Keratinocyte (primary cell): Measurements from ENCODE around the gene FGF19.

Experiments
- CTCF ChIP-seq, 3 experiments: IDR thresholded peaks in 1 of 3; conservative IDR thresholded peaks in 1 of 3; optimal IDR thresholded peaks in 1 of 3; 2 replicates in 2 of 3; 3 replicates in 1 of 3; pipeline versions ENCODE3 to v1.5.1; 2011; ENCODE audit warnings: low read length in 3 of 3, mild to moderate bottlenecking in 3 of 3, moderate library complexity in 2 of 3, control low read depth in 1 of 3, inconsistent platforms in 1 of 3; ENCODE audit not compliant: insufficient read depth in 2 of 3; ENCODE audit errors: extremely low read depth in 1 of 3
- EZH2 ChIP-seq: IDR thresholded peaks from one replicate; pipeline ENCODE4 v1.6.1; 2012; ENCODE audit warnings: inconsistent platforms, mild to moderate bottlenecking, low read length, moderate library complexity

- no peak for TF ChIP-seq CTCF (optimal IDR thresholded peaks at IDR 0.05 in 1 of 3, IDR thresholded peaks at IDR 0.05 in 1 of 3, conservative IDR thresholded peaks at IDR 0.05 in 1 of 3; ENCODE audit: extremely low read depth in 1 of 3, insufficient read depth in 2 of 3, low read length in 3 of 3)
- no peak for TF ChIP-seq EZH2
Measured at GRCh38 chr11:69649576-69649900, 54.3 kb downstream of the FGF19 start.
